ENCODE results near the gene HRG.

Gene HRG

DNA sequence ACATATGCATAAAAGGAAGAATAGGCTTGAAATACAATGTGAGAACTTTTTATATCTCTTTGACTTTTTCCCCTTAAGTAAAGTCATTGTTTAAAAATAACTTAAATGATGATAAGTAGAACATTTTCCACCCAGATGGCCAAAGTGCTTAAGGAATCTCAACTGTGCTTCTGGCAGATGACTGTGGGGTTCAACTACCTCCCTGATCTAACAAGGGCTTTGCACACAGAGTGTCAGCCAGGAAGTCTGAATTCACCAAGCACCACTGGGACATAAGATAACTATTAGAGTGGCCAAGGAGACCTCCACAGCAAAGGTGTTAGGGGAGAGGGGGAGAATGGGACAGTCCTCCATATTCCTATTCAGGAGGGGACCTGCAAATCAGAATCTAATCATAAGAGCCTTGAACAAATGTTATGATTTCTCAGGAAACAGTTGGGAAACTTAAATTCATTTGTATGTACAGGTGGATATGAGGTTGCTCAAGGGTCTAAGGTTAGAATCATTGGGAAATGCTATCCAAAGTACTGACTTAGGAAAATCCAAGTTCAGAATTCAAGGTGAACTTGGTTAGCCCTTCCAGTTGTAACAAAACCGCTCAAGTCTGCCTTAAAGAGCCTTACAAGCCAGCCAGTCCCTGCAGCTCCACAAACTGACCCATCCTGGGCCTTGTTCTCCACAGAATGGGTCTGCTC, 25.9 kb upstream of the HRG start, which contains the start of gene FETUB:
FETUB (plus strand) TSS at position 622 of the 695 bp plus-strand sequence; CDS start at position 684, 62 bp downstream.
- H3K36me3 ChIP-seq (ENCODE audit: control insufficient read depth, insufficient read depth, low read length) = no peaks in the 10 kb centered on the region

DNA sequence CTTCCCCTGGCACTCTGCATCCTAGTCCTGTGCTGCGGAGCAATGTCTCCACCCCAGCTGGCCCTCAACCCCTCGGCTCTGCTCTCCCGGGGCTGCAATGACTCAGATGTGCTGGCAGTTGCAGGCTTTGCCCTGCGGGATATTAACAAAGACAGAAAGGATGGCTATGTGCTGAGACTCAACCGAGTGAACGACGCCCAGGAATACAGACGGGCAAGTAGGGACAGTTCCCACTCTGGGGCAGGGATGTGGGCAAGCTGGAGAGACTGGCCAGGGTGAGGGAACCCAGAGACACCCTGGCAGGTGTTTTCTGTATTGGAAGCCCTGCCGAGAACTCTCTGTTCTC, 25.4 kb upstream of the HRG start:
- Histone ChIP-seq H3K9me3 (ENCODE audit: control insufficient read depth, low read length) (no peaks in the 10 kb centered on the region), H3K27ac (ENCODE audit: low read depth, low read length, severe bottlenecking) (no peak overlapping the region), H3K4me1 (ENCODE audit: control insufficient read depth, insufficient read depth, low read length, poor library complexity, severe bottlenecking) (peaks cover 11% of the 10 kb centered on the region), H3K4me3 (ENCODE audit: extremely low read depth, insufficient read depth, low read length, poor library complexity, severe bottlenecking) (no peak overlapping the region), H3K36me3 (ENCODE audit: control insufficient read depth, insufficient read depth, low read length) (no peaks in the 10 kb centered on the region)
- 32 to 51% methylated on average over 8 to 9 of the region's 9 CpGs for WGBS, 2 experiments (ENCODE audit: insufficient coverage in 2 of 2)

More for the DNA sequence above, 25.9 kb upstream of the HRG start, which contains the start of gene FETUB:
- Histone ChIP-seq H3K9me3 (ENCODE audit: control insufficient read depth, low read length) (no peaks in the 10 kb centered on the region), H3K4me3 (ENCODE audit: extremely low read depth, insufficient read depth, low read length, poor library complexity, severe bottlenecking) (no peak within 1 kb of the TSS), H3K27ac (ENCODE audit: low read depth, low read length, severe bottlenecking) (no peak within 1 kb of the TSS), H3K4me1 (ENCODE audit: control insufficient read depth, insufficient read depth, low read length, poor library complexity, severe bottlenecking) (peaks cover 11% of the 10 kb centered on the region)
- 83 to 93% methylated on average over 1 of the region's 1 CpG for WGBS, 2 experiments (ENCODE audit: insufficient coverage in 2 of 2)

DNA sequence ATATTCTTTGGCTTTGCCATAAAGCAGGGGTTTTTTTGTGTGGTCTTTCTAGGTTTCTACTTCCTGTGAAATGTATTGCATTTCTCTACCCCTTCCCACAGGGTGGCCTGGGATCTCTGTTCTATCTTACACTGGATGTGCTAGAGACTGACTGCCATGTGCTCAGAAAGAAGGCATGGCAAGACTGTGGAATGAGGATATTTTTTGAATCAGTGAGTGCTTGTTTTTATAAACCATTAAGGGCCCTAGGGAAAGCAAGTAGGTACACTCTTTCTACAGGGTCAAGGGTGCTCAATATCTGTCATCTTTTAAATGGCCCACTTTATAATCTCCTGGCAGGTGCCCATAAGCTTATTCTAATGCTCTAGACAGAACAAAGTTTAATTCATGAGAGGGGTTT, 24.9 kb upstream of the HRG start:
- Histone ChIP-seq H3K4me1 (ENCODE audit: control insufficient read depth, insufficient read depth, low read length, poor library complexity, severe bottlenecking) (peaks cover 11% of the 10 kb centered on the region), H3K36me3 (ENCODE audit: control insufficient read depth, insufficient read depth, low read length) (no peaks in the 10 kb centered on the region), H3K27ac (ENCODE audit: low read depth, low read length, severe bottlenecking) (no peak overlapping the region), H3K9me3 (ENCODE audit: control insufficient read depth, low read length) (no peaks in the 10 kb centered on the region), H3K4me3 (ENCODE audit: extremely low read depth, insufficient read depth, low read length, poor library complexity, severe bottlenecking) (no peak overlapping the region)

DNA sequence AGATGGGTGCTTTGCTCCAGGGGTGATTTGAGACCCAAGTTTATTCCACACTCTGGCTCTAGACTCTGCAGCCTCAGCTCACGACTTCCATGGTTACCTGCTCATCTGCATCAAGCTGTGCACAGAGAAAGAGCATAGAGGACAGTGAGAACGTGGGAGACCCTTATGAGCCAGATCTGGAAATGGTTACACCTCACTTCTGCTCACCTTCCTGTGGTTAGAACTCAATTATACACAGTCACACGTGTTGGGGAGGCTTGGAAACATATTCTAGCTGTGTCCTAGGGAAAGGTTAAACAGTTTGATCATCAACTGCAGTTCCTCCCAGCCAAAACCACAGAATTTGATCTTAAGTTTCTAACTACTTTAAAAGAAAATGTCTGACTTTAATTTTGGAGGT, 23.8 kb upstream of the HRG start:
- H3K4me1 ChIP-seq (ENCODE audit: control insufficient read depth, insufficient read depth, low read length, poor library complexity, severe bottlenecking) = peaks cover 11% of the 10 kb centered on the region
- 79% methylated on average over 2 of the region's 3 CpGs; no CpG with 5 or more reads in 1 of the 2 experiments for WGBS, 2 experiments (ENCODE audit: insufficient coverage in 2 of 2)
- H3K4me3 ChIP-seq (ENCODE audit: extremely low read depth, insufficient read depth, low read length, poor library complexity, severe bottlenecking) = no peak overlapping the region

DNA sequence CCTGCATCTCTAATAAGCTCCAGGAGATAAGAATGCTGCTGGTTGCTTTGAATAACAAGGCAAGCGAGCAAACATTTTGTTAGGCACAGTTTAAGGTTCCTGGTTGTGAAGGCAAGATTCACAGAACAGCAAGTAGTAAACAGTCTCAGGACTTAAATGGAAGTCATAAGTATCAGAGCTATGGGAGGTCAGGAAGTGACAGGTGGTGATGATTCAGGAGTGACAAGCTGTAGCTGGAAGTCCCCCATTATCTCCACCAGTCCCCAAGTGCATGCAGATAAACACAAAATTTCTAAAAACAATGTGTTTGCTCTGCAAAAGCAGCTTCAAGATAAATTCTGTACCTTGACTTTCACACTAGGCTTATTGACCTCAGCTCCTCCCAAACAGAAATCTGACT, 22.3 kb upstream of the HRG start:
- Histone ChIP-seq H3K4me3 (ENCODE audit: extremely low read depth, insufficient read depth, low read length, poor library complexity, severe bottlenecking) (no peak overlapping the region), H3K36me3 (ENCODE audit: control insufficient read depth, insufficient read depth, low read length) (no peaks in the 10 kb centered on the region), H3K9me3 (ENCODE audit: control insufficient read depth, low read length) (no peaks in the 10 kb centered on the region), H3K4me1 (ENCODE audit: control insufficient read depth, insufficient read depth, low read length, poor library complexity, severe bottlenecking) (peaks cover 11% of the 10 kb centered on the region), H3K27ac (ENCODE audit: low read depth, low read length, severe bottlenecking) (no peak overlapping the region)
- 73 to 80% methylated on average over 1 of the region's 1 CpG for WGBS, 2 experiments (ENCODE audit: insufficient coverage in 2 of 2)

More for the DNA sequence above, 23.8 kb upstream of the HRG start:
- no peak overlapping the region for H3K27ac ChIP-seq (ENCODE audit: low read depth, low read length, severe bottlenecking)
- H3K36me3 ChIP-seq (ENCODE audit: control insufficient read depth, insufficient read depth, low read length) = no peaks in the 10 kb centered on the region
- H3K9me3 ChIP-seq (ENCODE audit: control insufficient read depth, low read length) = no peaks in the 10 kb centered on the region

DNA sequence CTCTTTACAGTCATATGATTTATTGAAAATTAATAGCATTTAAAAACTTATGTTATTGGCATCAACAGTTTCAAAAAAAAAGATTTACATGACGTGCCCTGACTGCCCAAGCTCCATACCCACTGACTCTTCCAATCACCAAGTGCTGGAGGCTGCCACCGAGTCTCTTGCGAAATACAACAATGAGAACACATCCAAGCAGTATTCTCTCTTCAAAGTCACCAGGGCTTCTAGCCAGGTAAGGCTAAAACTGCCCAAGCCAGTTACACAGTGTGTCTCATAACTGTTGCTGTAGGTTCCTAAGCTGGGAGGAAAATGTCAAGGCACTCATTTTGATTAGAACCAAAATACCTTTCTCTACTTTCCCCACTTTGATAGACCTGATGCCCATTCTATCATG, 21.1 kb upstream of the HRG start:
- Histone ChIP-seq H3K27ac (ENCODE audit: low read depth, low read length, severe bottlenecking) (no peak overlapping the region), H3K9me3 (ENCODE audit: control insufficient read depth, low read length) (no peaks in the 10 kb centered on the region), H3K4me3 (ENCODE audit: extremely low read depth, insufficient read depth, low read length, poor library complexity, severe bottlenecking) (no peak overlapping the region), H3K36me3 (ENCODE audit: control insufficient read depth, insufficient read depth, low read length) (no peaks in the 10 kb centered on the region), H3K4me1 (ENCODE audit: control insufficient read depth, insufficient read depth, low read length, poor library complexity, severe bottlenecking) (peaks cover 11% of the 10 kb centered on the region)
- 87 to 91% methylated on average over 2 to 3 of the region's 3 CpGs for WGBS, 2 experiments (ENCODE audit: insufficient coverage in 2 of 2)

DNA sequence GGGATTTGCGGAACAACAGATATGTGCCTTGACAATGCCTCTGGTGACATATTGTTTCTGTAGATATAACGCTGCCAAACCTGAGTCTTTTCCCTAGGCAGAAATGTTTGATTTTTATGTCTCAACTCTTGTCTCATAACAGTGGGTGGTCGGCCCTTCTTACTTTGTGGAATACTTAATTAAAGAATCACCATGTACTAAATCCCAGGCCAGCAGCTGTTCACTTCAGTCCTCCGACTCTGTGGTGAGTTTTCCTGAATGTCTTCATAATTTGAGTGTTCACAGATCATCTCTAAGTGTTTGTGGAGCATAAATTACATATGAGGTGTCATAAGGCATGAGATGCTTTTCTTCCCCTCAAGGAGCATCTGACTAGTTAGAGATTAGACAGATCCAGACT, 19.7 kb upstream of the HRG start:
- H3K9me3 ChIP-seq (ENCODE audit: control insufficient read depth, low read length) = no peaks in the 10 kb centered on the region
- 90 to 100% methylated on average over 2 of the region's 4 CpGs for WGBS, 2 experiments (ENCODE audit: insufficient coverage in 2 of 2)
- H3K36me3 ChIP-seq (ENCODE audit: control insufficient read depth, insufficient read depth, low read length) = no peaks in the 10 kb centered on the region
- H3K27ac ChIP-seq (ENCODE audit: low read depth, low read length, severe bottlenecking) = no peak overlapping the region
- no peak overlapping the region for H3K4me3 ChIP-seq (ENCODE audit: extremely low read depth, insufficient read depth, low read length, poor library complexity, severe bottlenecking)
- H3K4me1 ChIP-seq (ENCODE audit: control insufficient read depth, insufficient read depth, low read length, poor library complexity, severe bottlenecking) = peaks cover 3% of the 10 kb centered on the region

DNA sequence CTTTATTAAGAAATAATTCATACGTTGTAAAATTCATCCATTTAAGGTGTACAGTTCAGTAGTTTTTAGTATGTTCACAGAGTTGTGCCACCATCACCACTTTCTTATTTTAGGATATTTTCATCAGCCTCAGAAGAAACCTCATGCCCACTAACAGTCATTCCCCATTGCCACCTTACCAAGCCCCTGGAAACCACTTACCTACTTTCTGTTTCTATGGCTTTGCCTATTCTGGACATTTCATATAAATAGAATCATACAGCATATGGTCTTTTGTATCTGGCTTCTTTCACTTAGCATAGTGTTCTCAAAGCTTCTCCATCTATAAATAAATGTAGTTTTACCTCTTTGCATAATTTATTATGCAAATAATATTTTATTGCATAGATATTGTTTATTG, 19.0 kb upstream of the HRG start:
- H3K4me1 ChIP-seq (ENCODE audit: control insufficient read depth, insufficient read depth, low read length, poor library complexity, severe bottlenecking) = peaks cover 3% of the 10 kb centered on the region
- no peak overlapping the region for H3K27ac ChIP-seq (ENCODE audit: low read depth, low read length, severe bottlenecking)
- H3K36me3 ChIP-seq (ENCODE audit: control insufficient read depth, insufficient read depth, low read length) = no peaks in the 10 kb centered on the region
- no peaks in the 10 kb centered on the region for H3K9me3 ChIP-seq (ENCODE audit: control insufficient read depth, low read length)
- WGBS, 2 experiments (ENCODE audit: insufficient coverage in 2 of 2) = no CpG with 5 or more reads among the region's 1 CpG
- no peak overlapping the region for H3K4me3 ChIP-seq (ENCODE audit: extremely low read depth, insufficient read depth, low read length, poor library complexity, severe bottlenecking)

DNA sequence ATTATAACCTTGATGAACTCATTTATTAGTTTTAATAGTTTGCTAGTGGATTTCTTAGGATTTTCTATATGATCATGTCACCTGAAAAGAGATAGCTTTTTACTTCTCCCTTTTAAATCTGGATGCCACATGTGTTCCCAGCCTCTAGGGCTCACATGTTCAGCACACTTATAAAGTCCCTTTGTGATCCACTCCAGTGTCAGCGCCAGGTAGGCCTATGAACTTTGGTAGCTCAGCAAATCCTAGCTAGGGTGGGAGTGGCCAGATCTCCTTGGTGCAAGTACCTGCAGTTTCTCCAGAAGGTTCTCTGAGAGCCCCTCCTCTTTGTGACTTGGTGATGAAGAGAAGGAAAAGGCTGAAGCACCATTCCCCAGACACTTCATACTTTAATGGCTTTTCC, 17.0 kb upstream of the HRG start:
- Histone ChIP-seq H3K27ac (ENCODE audit: low read depth, low read length, severe bottlenecking) (no peak overlapping the region), H3K36me3 (ENCODE audit: control insufficient read depth, insufficient read depth, low read length) (no peaks in the 10 kb centered on the region), H3K4me3 (ENCODE audit: extremely low read depth, insufficient read depth, low read length, poor library complexity, severe bottlenecking) (no peak overlapping the region), H3K4me1 (ENCODE audit: control insufficient read depth, insufficient read depth, low read length, poor library complexity, severe bottlenecking) (peaks cover 2% of the 10 kb centered on the region), H3K9me3 (ENCODE audit: control insufficient read depth, low read length) (no peaks in the 10 kb centered on the region)
- WGBS, 2 experiments (ENCODE audit: insufficient coverage in 2 of 2) = 80 to 100% methylated on average over 1 of the region's 1 CpG

DNA sequence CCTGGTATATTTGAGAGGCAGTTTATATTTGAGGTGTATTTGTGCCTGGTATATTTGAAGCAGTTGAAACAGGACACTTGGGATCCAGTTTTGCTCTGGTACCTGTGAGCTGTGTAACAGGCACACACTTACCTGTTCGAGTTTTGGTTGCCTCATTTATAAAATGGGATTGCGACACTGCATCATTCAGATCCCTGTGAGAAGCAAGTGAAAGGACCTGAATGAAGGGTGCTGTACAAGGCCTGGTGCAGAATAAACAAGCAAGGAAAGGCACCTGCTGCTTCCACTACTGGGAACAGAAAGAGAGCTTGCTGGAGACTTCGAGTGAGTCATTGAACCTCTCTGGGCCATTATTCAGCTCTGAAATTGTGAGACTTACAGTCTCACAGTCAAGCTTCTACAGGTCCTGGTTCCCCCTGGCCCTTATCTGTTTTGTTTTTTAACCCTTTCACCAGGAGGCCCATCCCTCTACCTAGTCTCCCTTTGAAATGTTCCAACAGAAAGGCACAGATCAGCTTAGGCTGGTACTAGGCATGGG, 14.1 kb upstream of the HRG start:
- WGBS, 2 experiments (ENCODE audit: insufficient coverage in 2 of 2) = 75 to 92% methylated on average over 3 of the region's 3 CpGs
- Histone ChIP-seq H3K4me1 (ENCODE audit: control insufficient read depth, insufficient read depth, low read length, poor library complexity, severe bottlenecking) (peaks cover 2% of the 10 kb centered on the region), H3K36me3 (ENCODE audit: control insufficient read depth, insufficient read depth, low read length) (no peaks in the 10 kb centered on the region), H3K9me3 (ENCODE audit: control insufficient read depth, low read length) (no peaks in the 10 kb centered on the region), H3K4me3 (ENCODE audit: extremely low read depth, insufficient read depth, low read length, poor library complexity, severe bottlenecking) (no peak overlapping the region), H3K27ac (ENCODE audit: low read depth, low read length, severe bottlenecking) (no peak overlapping the region)

DNA sequence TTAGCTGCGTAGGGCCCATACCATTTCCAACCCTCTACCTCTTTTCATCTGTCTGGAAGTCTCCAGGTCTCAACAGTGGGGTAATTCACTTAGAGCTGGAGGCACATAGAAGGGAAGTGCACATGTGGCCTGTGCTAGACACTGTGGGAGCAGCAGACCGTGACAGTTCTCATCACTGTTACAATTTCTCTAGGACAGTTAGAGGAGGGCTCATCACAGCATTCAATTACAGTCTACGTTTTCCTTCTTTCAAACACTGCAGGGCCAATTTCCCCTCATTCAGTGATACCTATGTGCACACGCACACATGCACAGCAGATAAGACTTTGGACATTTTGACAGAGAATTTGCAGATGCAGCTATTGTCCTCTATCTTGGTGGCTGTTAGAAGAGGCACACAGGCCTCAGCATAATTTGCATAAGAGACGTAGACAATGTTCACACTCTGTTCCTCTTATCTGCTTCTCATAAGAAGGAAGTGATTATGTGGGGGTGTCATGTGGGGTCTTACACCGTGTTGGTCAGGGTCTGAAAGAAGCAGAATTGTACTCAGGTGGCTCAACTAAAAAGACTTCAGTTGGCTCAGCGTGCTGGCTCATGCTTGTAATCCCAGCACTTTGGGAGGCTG, 12.6 kb upstream of the HRG start:
- no peak overlapping the region for H3K27ac ChIP-seq (ENCODE audit: low read depth, low read length, severe bottlenecking)
- no peaks in the 10 kb centered on the region for H3K9me3 ChIP-seq (ENCODE audit: control insufficient read depth, low read length)
- H3K4me1 ChIP-seq (ENCODE audit: control insufficient read depth, insufficient read depth, low read length, poor library complexity, severe bottlenecking) = peaks cover 2% of the 10 kb centered on the region
- WGBS, 2 experiments (ENCODE audit: insufficient coverage in 2 of 2) = 96 to 98% methylated on average over 5 to 6 of the region's 7 CpGs
- no peaks in the 10 kb centered on the region for H3K36me3 ChIP-seq (ENCODE audit: control insufficient read depth, insufficient read depth, low read length)
- no peak overlapping the region for H3K4me3 ChIP-seq (ENCODE audit: extremely low read depth, insufficient read depth, low read length, poor library complexity, severe bottlenecking)

All from mesodermal cell (in vitro differentiated cells).